Neural cell (in vitro differentiated cells): Measurements from ENCODE around the gene MYO18A. TPM values are rescaled to one million over a fixed set of nuclear protein-coding genes. Genes with fewer than 3 reads are reported as not detected.

Experiments used
- H2AFZ ChIP-seq: fragments of 200-600, 300-800 bp; sonication (generic), shearing (Covaris generic); 2 replicates; pipeline ENCODE4 v1.6.0; 2014; ENCODE audit warnings: low read depth, mild to moderate bottlenecking, antibody characterized with exemption, low read length, moderate library complexity
- H3F3A ChIP-seq: fragments of 200-600 bp; shearing (Covaris generic); 2 replicates; pipeline ENCODE4 v1.6.1; 2016; ENCODE audit warnings: mild to moderate bottlenecking, moderate library complexity, mixed read lengths, antibody characterized with exemption, low read length; ENCODE audit not compliant: insufficient read depth, poor library complexity, severe bottlenecking
- H3K27ac ChIP-seq: fragments of 200-600, 300-800 bp; sonication (generic), shearing (Covaris generic); 2 replicates; pipeline ENCODE4 v1.5.1; 2014; ENCODE audit warnings: mild to moderate bottlenecking, low read length, moderate library complexity
- H3K27me3 ChIP-seq: fragments of 300-800, 200-600 bp; sonication (generic), shearing (Covaris generic); 2 replicates; pipeline ENCODE4 v1.6.0; 2014; ENCODE audit warnings: mild to moderate bottlenecking, low read depth, low read length, moderate library complexity; ENCODE audit not compliant: insufficient read depth
- H3K36me3 ChIP-seq: fragments of 300-800, 200-600 bp; sonication (generic), shearing (Covaris generic); 2 replicates; pipeline ENCODE4 v1.5.1; 2014; ENCODE audit warnings: mild to moderate bottlenecking, antibody characterized with exemption, low read length, moderate library complexity; ENCODE audit not compliant: insufficient read depth
- H3K4me2 ChIP-seq: fragments of 300-800, 200-600 bp; sonication (generic), shearing (Covaris generic); 2 replicates; pipeline ENCODE4 v1.6.0; 2014; ENCODE audit warnings: mild to moderate bottlenecking, low read length
- H3K4me3 ChIP-seq: fragments of 300-800, 200-600 bp; sonication (generic), shearing (Covaris generic); 2 replicates; pipeline ENCODE4 v1.5.1; 2014; ENCODE audit warnings: mild to moderate bottlenecking, low read length, moderate library complexity
- H3K79me2 ChIP-seq: fragments of 200-600 bp; shearing (Covaris generic); replicated peaks from 2 replicates; pipeline ENCODE4 v1.6.0; 2014; ENCODE audit warnings: mild to moderate bottlenecking, low read length, moderate library complexity; ENCODE audit not compliant: insufficient read depth
- H3K9ac ChIP-seq: fragments of 300-800, 200-600 bp; sonication (generic), shearing (Covaris generic); 2 replicates; pipeline ENCODE4 v1.6.1; 2016; ENCODE audit warnings: mild to moderate bottlenecking, low read length, mixed read lengths
- H3K9me2 ChIP-seq: fragments of 200-600 bp; shearing (Covaris generic); 2 replicates; pipeline ENCODE4 v1.6.1; 2016; ENCODE audit warnings: mild to moderate bottlenecking, low read length, mixed read lengths; ENCODE audit not compliant: insufficient read depth
- H3K9me3 ChIP-seq: fragments of 200-600, 300-800 bp; sonication (generic), shearing (Covaris generic); 2 replicates; pipeline ENCODE4 v1.6.1; 2016; ENCODE audit warnings: mild to moderate bottlenecking, mixed run types, low read length, moderate library complexity, mixed read lengths
- H4K20me1 ChIP-seq: fragments of 200-600 bp; shearing (Covaris generic); 2 replicates; pipeline ENCODE4 v1.6.1; 2016; ENCODE audit warnings: mild to moderate bottlenecking, mixed run types; ENCODE audit not compliant: insufficient read depth
- CTCF ChIP-seq: fragments of 450-650 bp; IDR thresholded peaks from 2 replicates; pipeline ENCODE4 v1.5.1; 2014; ENCODE audit warnings: antibody characterized with exemption, mild to moderate bottlenecking, moderate library complexity; ENCODE audit not compliant: poor library complexity, severe bottlenecking
- EP300 ChIP-seq: fragments of 450-650 bp; conservative IDR thresholded peaks from 2 replicates; pipeline ENCODE4 v1.6.1; 2014; ENCODE audit warnings: antibody characterized with exemption, mild to moderate bottlenecking, moderate library complexity; ENCODE audit not compliant: poor library complexity, severe bottlenecking
- EZH2 ChIP-seq: fragments of 200-600, 300-800 bp; shearing (Covaris generic), sonication (generic); IDR thresholded peaks from 2 replicates; pipeline ENCODE4 v1.6.1; 2014; ENCODE audit warnings: antibody characterized with exemption, low read length, borderline replicate concordance, mild to moderate bottlenecking; ENCODE audit not compliant: insufficient read depth, poor library complexity, severe bottlenecking
- MXI1 ChIP-seq: fragments of 450-650 bp; conservative IDR thresholded peaks from 2 replicates; pipeline ENCODE4 v1.6.1; 2014; ENCODE audit warnings: antibody characterized with exemption, mild to moderate bottlenecking; ENCODE audit not compliant: poor library complexity, severe bottlenecking
- POLR2AphosphoS5 ChIP-seq: IDR thresholded peaks from 2 replicates; pipeline ENCODE4 v1.6.1; 2012
- RAD21 ChIP-seq: fragments of 450-650 bp; conservative IDR thresholded peaks from 2 replicates; pipeline ENCODE4 v1.6.1; 2014; ENCODE audit warnings: antibody characterized with exemption, mild to moderate bottlenecking, moderate library complexity
- REST ChIP-seq: IDR thresholded peaks from 2 replicates; pipeline ENCODE4 v1.6.1; 2012; ENCODE audit warnings: borderline replicate concordance
- SMC3 ChIP-seq: fragments of 450-650 bp; conservative IDR thresholded peaks from 2 replicates; pipeline ENCODE4 v1.6.1; 2014; ENCODE audit warnings: antibody characterized with exemption, mild to moderate bottlenecking, moderate library complexity; ENCODE audit not compliant: poor library complexity
- TAF1 ChIP-seq: IDR thresholded peaks from 2 replicates; pipeline ENCODE4 v1.6.1; 2012; ENCODE audit warnings: low read depth
- polyA plus RNA-seq: library from polyadenylated mRNA; depleted of rRNA; stranded (reverse); fragments of >200 nt; gene quantifications from 2 replicates; pipeline ENCODE4 v1.2.3, GENCODE V29; 2014

MYO18A gene
- polyA plus RNA-seq, 1 donor from 2014 or later, result 21.6 TPM

GRCh38 chr17:29123111-29123510 is 57.1 kb downstream of the MYO18A start:
- Histone ChIP-seq H3K4me2 (no peak overlapping the region), H3K79me2 (no peaks in the 10 kb centered on the region), H3K9ac (no peak overlapping the region), H3K27ac (no peak overlapping the region), H4K20me1 (no peaks in the 10 kb centered on the region), H3K27me3 (no peaks in the 10 kb centered on the region), H3K36me3 (peaks cover 5% of the 10 kb centered on the region), H3K9me3 (no peaks in the 10 kb centered on the region), H3F3A (no peaks in the 10 kb centered on the region), H3K4me3 (no peak overlapping the region), H2AFZ (no peak overlapping the region), H3K9me2 (no peaks in the 10 kb centered on the region)
- TF ChIP-seq RAD21 (no peak), SMC3 (no peak), POLR2AphosphoS5 (no peak), MXI1 (no peak)

GRCh38 chr17:29121442-29121841 is 58.8 kb downstream of the MYO18A start:
- Histone ChIP-seq H3K27ac (no peak overlapping the region), H3K9me2 (no peaks in the 10 kb centered on the region), H3K4me3 (no peak overlapping the region), H3K4me2 (no peak overlapping the region), H3K79me2 (no peaks in the 10 kb centered on the region), H3F3A (no peaks in the 10 kb centered on the region), H3K27me3 (no peaks in the 10 kb centered on the region), H4K20me1 (no peaks in the 10 kb centered on the region), H3K36me3 (peaks cover 5% of the 10 kb centered on the region), H3K9me3 (no peaks in the 10 kb centered on the region), H2AFZ (no peak overlapping the region), H3K9ac (no peak overlapping the region)
- TF ChIP-seq POLR2AphosphoS5, result no peak
- TF ChIP-seq RAD21, result no peak
- no peak for TF ChIP-seq EP300
- TF ChIP-seq REST, result no peak
- no peak for TF ChIP-seq MXI1
- no peak for TF ChIP-seq TAF1
- TF ChIP-seq SMC3, result no peak
- TF ChIP-seq CTCF, result no peak
- TF ChIP-seq EZH2, result no peak

- Histone ChIP-seq H3K36me3 (peaks cover 5% of the 10 kb centered on the region), H3K27me3 (no peaks in the 10 kb centered on the region), H4K20me1 (no peaks in the 10 kb centered on the region), H2AFZ (no peak overlapping the region), H3K27ac (no peak overlapping the region), H3K79me2 (no peaks in the 10 kb centered on the region), H3K4me2 (no peak overlapping the region), H3K9me2 (no peaks in the 10 kb centered on the region), H3F3A (no peaks in the 10 kb centered on the region), H3K9me3 (no peaks in the 10 kb centered on the region), H3K4me3 (no peak overlapping the region), H3K9ac (no peak overlapping the region)
- no peak for TF ChIP-seq RAD21
- TF ChIP-seq CTCF, result no peak
- no peak for TF ChIP-seq REST
- no peak for TF ChIP-seq SMC3
These were observed 59.8 kb downstream of the MYO18A start for GRCh38 chr17:29120433-29120832.
